H1 (cell line): ENCODE measurements around the gene FBXO11. TPM values are rescaled to one million over a fixed set of nuclear protein-coding genes. Genes with fewer than 3 reads are reported as not detected.

Source experiments
- CTCF ChIA-PET: fragments of 300-600 bp; sonication (Branson Sonifier 250); formaldehyde crosslinking; loops from one replicate; lab custom pipeline; 2021; ENCODE audit not compliant: partially characterized antibody; lab: Charles Lee
- POLR2A ChIA-PET: fragments of 300-600 bp; sonication (Branson Sonifier 250); formaldehyde crosslinking; loops from one replicate; lab custom pipeline; 2021; ENCODE audit warnings: inconsistent platforms; ENCODE audit not compliant: partially characterized antibody; lab: Charles Lee
- DNase-seq, 2 experiments: peaks; one replicate each; pipeline versions ENCODE4 v3.0.0 to v3.0.0-alpha.2; 2010 to 2022; ENCODE audit warnings: low spot score in 2 of 2, low read depth in 1 of 2, mixed read lengths in 1 of 2
- FAIRE-seq: peaks from 2 replicates; lab custom pipeline; 2011; peaks lifted over from hg19 to GRCh38; lab: Jason Lieb, UNC
- H2AFZ ChIP-seq: 2 replicates; pipeline ENCODE4 v1.8.1; 2012; ENCODE audit warnings: low read length, inconsistent platforms
- H2AK5ac ChIP-seq: 2 replicates; pipeline ENCODE4 v1.6.1; 2013; ENCODE audit warnings: low read depth, low read length
- H2BK120ac ChIP-seq: replicated peaks from 2 replicates; pipeline ENCODE3; 2013; ENCODE audit warnings: low read depth, low read length, inconsistent platforms
- H2BK12ac ChIP-seq: 2 replicates; pipeline ENCODE4 v1.6.1; 2013; ENCODE audit warnings: low read depth, low read length
- H2BK15ac ChIP-seq: 2 replicates; pipeline ENCODE4 v1.6.1; 2013; ENCODE audit warnings: low read length
- H2BK20ac ChIP-seq: 2 replicates; pipeline ENCODE4 v1.6.1; 2013; ENCODE audit warnings: low read length
- H2BK5ac ChIP-seq: 2 replicates; pipeline ENCODE4 v1.6.1; 2013; ENCODE audit warnings: low read depth, low read length
- H3K14ac ChIP-seq: 2 replicates; pipeline ENCODE4 v1.6.1; 2013; ENCODE audit warnings: inconsistent platforms; ENCODE audit not compliant: insufficient read length
- H3K18ac ChIP-seq: 2 replicates; pipeline ENCODE4 v1.6.1; 2013; ENCODE audit warnings: low read length; ENCODE audit errors: extremely low read depth
- H3K23ac ChIP-seq: 2 replicates; pipeline ENCODE4 v1.6.1; 2013; ENCODE audit warnings: inconsistent platforms; ENCODE audit not compliant: insufficient read length
- H3K23me2 ChIP-seq: 2 replicates; pipeline ENCODE4 v1.6.1; 2013; ENCODE audit warnings: low read depth, low read length
- H3K27ac ChIP-seq: 2 replicates; pipeline ENCODE4 v1.6.1; 2011; ENCODE audit warnings: low read depth, low read length, inconsistent platforms
- H3K27me3 ChIP-seq, 4 experiments: replicated peaks in 1 of 4; 1 replicate in 1 of 4; 2 replicates in 3 of 4; pipeline versions ENCODE4 v1.6.1 to v1.8.1; 2011 to 2013; ENCODE audit warnings: low read length in 3 of 4, mild to moderate bottlenecking in 3 of 4, inconsistent platforms in 2 of 4, mixed read lengths in 2 of 4, moderate library complexity in 1 of 4; ENCODE audit not compliant: control insufficient read depth in 3 of 4, insufficient read depth in 3 of 4; ENCODE audit errors: extremely low read depth in 1 of 4
- H3K36me3 ChIP-seq, 4 experiments: 2 replicates each; pipeline versions ENCODE4 v1.6.1 to v1.8.1; 2011 to 2013; ENCODE audit warnings: mild to moderate bottlenecking in 4 of 4, low read length in 3 of 4, moderate library complexity in 2 of 4, control low read depth in 1 of 4, inconsistent platforms in 1 of 4; ENCODE audit not compliant: insufficient read depth in 4 of 4, control insufficient read depth in 2 of 4
- H3K4ac ChIP-seq: replicated peaks from 2 replicates; pipeline ENCODE3; 2013; ENCODE audit warnings: low read length, low read depth, mixed read lengths, inconsistent platforms; ENCODE audit not compliant: insufficient read length
- H3K4me1 ChIP-seq, 4 experiments: replicated peaks in 1 of 4; 1 replicate in 1 of 4; 2 replicates in 3 of 4; pipeline versions ENCODE4 v1.6.1 to v1.8.1; 2011 to 2013; ENCODE audit warnings: low read length in 3 of 4, inconsistent platforms in 2 of 4, mixed read lengths in 1 of 4; ENCODE audit not compliant: insufficient read depth in 4 of 4, control insufficient read depth in 3 of 4
- H3K4me2 ChIP-seq, 2 experiments: 2 replicates each; pipeline versions ENCODE4 v1.6.1 to v1.8.1; 2011 to 2013; ENCODE audit warnings: low read depth in 2 of 2, low read length in 2 of 2, control low read depth in 1 of 2, inconsistent platforms in 1 of 2, mild to moderate bottlenecking in 1 of 2; ENCODE audit not compliant: insufficient read depth in 1 of 2
- H3K4me3 ChIP-seq, 4 experiments: fragments of 200-600, 300-600 bp in 1 of 4; sonication (generic), shearing (Covaris generic), sonication (Bioruptor Twin) in 1 of 4; 2 replicates each; pipeline versions ENCODE4 v1.5.1 to v1.8.1; 2011 to 2016; ENCODE audit warnings: low read length in 4 of 4, low read depth in 3 of 4, control low read depth in 2 of 4, inconsistent platforms in 2 of 4, mild to moderate bottlenecking in 2 of 4, mixed read lengths in 1 of 4, moderate library complexity in 1 of 4; ENCODE audit not compliant: insufficient read depth in 2 of 4; ENCODE audit errors: extremely low read depth in 1 of 4
- H3K56ac ChIP-seq: replicated peaks from 2 replicates; pipeline ENCODE3; 2013; ENCODE audit warnings: low read depth, mild to moderate bottlenecking, mixed read lengths, low read length, inconsistent platforms; ENCODE audit not compliant: insufficient read length
- H3K79me1 ChIP-seq: 2 replicates; pipeline ENCODE4 v1.6.1; 2013; ENCODE audit warnings: low read depth, low read length, control low read depth
- H3K79me2 ChIP-seq, 2 experiments: 2 replicates each; pipeline versions ENCODE4 v1.6.1 to v1.8.1; 2012 to 2013; ENCODE audit warnings: low read length in 2 of 2, mild to moderate bottlenecking in 2 of 2, inconsistent platforms in 1 of 2; ENCODE audit not compliant: insufficient read depth in 2 of 2, control insufficient read depth in 1 of 2
- H3K9ac ChIP-seq, 4 experiments: replicated peaks in 1 of 4; 1 replicate in 1 of 4; 2 replicates in 3 of 4; pipeline versions ENCODE4 v1.6.1 to v1.8.1; 2011 to 2013; ENCODE audit warnings: low read depth in 3 of 4, low read length in 3 of 4, control low read depth in 2 of 4, mild to moderate bottlenecking in 2 of 4, moderate library complexity in 2 of 4, inconsistent platforms in 1 of 4; ENCODE audit errors: extremely low read depth in 1 of 4
- H3K9me3 ChIP-seq, 2 experiments: 2 replicates each; pipeline versions ENCODE4 v1.6.1 to v1.8.1; 2012 to 2013; ENCODE audit warnings: mild to moderate bottlenecking in 2 of 2, moderate library complexity in 2 of 2, control low read depth in 1 of 2, inconsistent platforms in 1 of 2, low read depth in 1 of 2, low read length in 1 of 2, mixed read lengths in 1 of 2; ENCODE audit not compliant: insufficient read depth in 2 of 2
- H4K20me1 ChIP-seq, 2 experiments: replicated peaks in 1 of 2; 2 replicates each; pipeline versions ENCODE3 to v1.8.1; 2011 to 2013; ENCODE audit warnings: inconsistent platforms in 2 of 2, low read length in 2 of 2, mild to moderate bottlenecking in 1 of 2; ENCODE audit not compliant: insufficient read depth in 2 of 2, control insufficient read depth in 1 of 2
- H4K5ac ChIP-seq: 2 replicates; pipeline ENCODE4 v1.6.1; 2013; ENCODE audit warnings: low read length, low read depth, mixed read lengths, inconsistent platforms; ENCODE audit not compliant: insufficient read length
- H4K8ac ChIP-seq: 2 replicates; pipeline ENCODE4 v1.8.0; 2013; ENCODE audit warnings: mild to moderate bottlenecking, moderate library complexity, low read length, inconsistent platforms; ENCODE audit not compliant: insufficient read depth; ENCODE audit errors: extremely low read depth
- H4K91ac ChIP-seq: replicated peaks from 2 replicates; pipeline ENCODE3; 2013; ENCODE audit warnings: low read length, mixed read lengths, inconsistent platforms; ENCODE audit not compliant: insufficient read length
- ATF2 ChIP-seq: IDR thresholded peaks from 2 replicates; pipeline ENCODE4 v1.6.1; 2012; ENCODE audit warnings: low read length, inconsistent platforms
- MAX ChIP-seq: IDR thresholded peaks from 2 replicates; pipeline ENCODE4 v1.6.1; 2012; ENCODE audit warnings: inconsistent platforms
- SAP30 ChIP-seq: fragments of 300-600 bp; sonication (generic); IDR thresholded peaks from 2 replicates; pipeline ENCODE4 v1.7.1; 2012; ENCODE audit warnings: low read length, moderate library complexity, mild to moderate bottlenecking, inconsistent platforms; ENCODE audit not compliant: insufficient read depth, insufficient replicate concordance
- TBP ChIP-seq: IDR thresholded peaks from 2 replicates; pipeline ENCODE4 v1.6.1; 2011; ENCODE audit warnings: low read depth, low read length, improper control_type of control experiment
- WGBS, 2 experiments: shearing (Covaris generic) in 1 of 2; methylation state at CpG; one replicate each; pipeline versions ENCODE4 v1.1.6 to v1.1.7; 2013 to 2015; ENCODE audit warnings: low lambda C conversion rate in 2 of 2, mixed read lengths in 2 of 2, inconsistent platforms in 1 of 2, low coverage in 1 of 2, missing lambda C conversion rate in 1 of 2; ENCODE audit not compliant: insufficient replicate concordance in 2 of 2, insufficient coverage in 1 of 2, insufficient read length in 1 of 2; ENCODE audit errors: extremely low coverage in 1 of 2, missing lambda C conversion rate in 1 of 2; 5-methylcytosine and 5-hydroxymethylcytosine counted together
- polyA plus RNA-seq, 7 experiments: library from polyadenylated mRNA; depleted of rRNA in 3 of 7; stranded (reverse) in 5 of 7; unstranded in 2 of 7; fragments of >200 nt in 5 of 7; fragments of 200-250 nt in 2 of 7; gene quantifications; 1 replicate in 5 of 7; 2 replicates in 1 of 7; 4 replicates in 1 of 7; pipeline versions ENCODE4 v1.2.1 to v1.2.3, GENCODE V29; 2011 to 2013; ENCODE audit warnings: missing spikeins in 2 of 7, mixed read lengths in 2 of 7
- total RNA-seq: library from RNA; stranded (reverse); fragmentation: NEBNext Ultra II Directional; extraction: Animal tissue kit (Norgen Biotek cat#: 25700); gene quantifications from 2 replicates; pipeline ENCODE4 v1.2.1, GENCODE V29; 2021

FBXO11 gene
- total and polyA plus RNA-seq, 2 of the 8 experiments (the other 6 are each of a cell fraction or from before 2014, with no cell fraction given): 21.7 to 57.3 TPM

GRCh38 chr2:47842846-47843245, 63.5 kb downstream of the FBXO11 start:
- Histone ChIP-seq H3K4ac (no peak overlapping the region), H2BK120ac (no peak overlapping the region), H4K5ac (no peak overlapping the region), H3K56ac (no peak overlapping the region), H4K20me1 (peaks cover 1 to 6% of the 10 kb centered on the region in 2 experiments), H4K8ac (no peak overlapping the region), H3K14ac (no peak overlapping the region), H2AK5ac (no peak overlapping the region), H2BK12ac (no peak overlapping the region), H2BK15ac (no peak overlapping the region), H2BK5ac (no peak overlapping the region), H3K36me3 (peaks cover 0 to 13% (median 5%) of the 10 kb centered on the region in 4 experiments; a peak in 4 of 8 replicates), H3K23ac (no peak overlapping the region), H3K79me2 (peaks cover 0 to 65% of the 10 kb centered on the region in 2 experiments; a peak in 3 of 4 replicates), H3K27me3 (no peaks in the 10 kb centered on the region), H3K79me1 (peaks cover 5% of the 10 kb centered on the region; the same call in 1 of the 2 replicates), H2AFZ (no peak overlapping the region), H2BK20ac (no peak overlapping the region), H3K4me2 (no peak overlapping the region), H3K4me1 (no peaks in the 10 kb centered on the region), H3K9ac (no peak overlapping the region), H4K91ac (no peak overlapping the region), H3K9me3 (no peaks in the 10 kb centered on the region), H3K4me3 (no peak overlapping the region), H3K18ac (no peak overlapping the region), H3K27ac (no peak overlapping the region), H3K23me2 (no peaks in the 10 kb centered on the region)
- 83% methylated on average over 3 of the region's 3 CpGs; no CpG with 5 or more reads in 1 of the 2 experiments for WGBS, 2 experiments
- no peak for TF ChIP-seq ATF2
- TF ChIP-seq SAP30: no peak
- no peak for TF ChIP-seq TBP
- TF ChIP-seq MAX: no peak
- ChIA-PET POLR2A (no interaction called here), CTCF (interaction anchor here (0.7 to 1.1 kb wide), 3 partner anchors 10 to 17 kb away, joined by 3 to 4 read pairs (median 3); no protein-coding TSS in a partner anchor)
- FAIRE-seq: no peak
- DNase-seq: no peak
